Ecto neural progenitor cell (in vitro differentiated cells): ENCODE data around the gene A1BG.
A peak's percentile ranks its signal among the peaks of the same experiment; 100 is the strongest.

Source experiments
- DNase-seq: peaks from one replicate; pipeline ENCODE4 v3.0.0-alpha.2; 2018; ENCODE audit warnings: low spot score

A1BG gene

GRCh38 chr19:58352760-58353671, at the start of gene A1BG:
A1BG (minus strand) TSS chr19:58353492; CDS start chr19:58353437, 55 bp downstream.
- DNase-seq = no peak

DNA sequence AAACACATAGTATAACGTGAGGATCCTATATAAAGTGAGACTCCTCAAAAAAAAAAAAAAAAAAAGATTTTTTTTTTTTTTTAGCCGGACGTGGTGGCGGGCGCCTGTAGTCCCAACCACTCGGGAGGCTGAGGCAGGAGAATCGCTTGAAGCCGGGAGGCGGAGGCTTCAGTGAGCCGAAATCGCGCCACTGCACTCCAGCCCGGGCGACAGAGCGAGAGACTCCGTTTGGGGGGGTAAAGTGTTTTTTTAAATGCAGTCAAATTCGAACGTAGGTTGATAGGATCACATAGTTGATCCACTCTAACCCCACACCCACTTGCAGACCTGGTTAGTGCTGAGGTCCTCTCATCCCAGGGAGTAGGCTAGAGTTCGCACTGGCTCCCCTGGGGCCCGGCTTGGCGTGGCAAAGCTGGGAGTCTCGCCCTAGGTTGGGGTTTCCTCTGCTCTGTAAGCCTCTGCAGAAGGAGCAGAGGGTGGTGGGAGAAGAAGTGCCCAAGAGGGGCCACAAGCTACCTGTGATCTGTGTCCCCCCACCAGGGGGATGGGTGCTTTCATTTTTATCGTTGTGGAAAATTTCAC, 48.6 kb upstream of the A1BG start:
- peak; percentile 48 for DNase-seq

DNA sequence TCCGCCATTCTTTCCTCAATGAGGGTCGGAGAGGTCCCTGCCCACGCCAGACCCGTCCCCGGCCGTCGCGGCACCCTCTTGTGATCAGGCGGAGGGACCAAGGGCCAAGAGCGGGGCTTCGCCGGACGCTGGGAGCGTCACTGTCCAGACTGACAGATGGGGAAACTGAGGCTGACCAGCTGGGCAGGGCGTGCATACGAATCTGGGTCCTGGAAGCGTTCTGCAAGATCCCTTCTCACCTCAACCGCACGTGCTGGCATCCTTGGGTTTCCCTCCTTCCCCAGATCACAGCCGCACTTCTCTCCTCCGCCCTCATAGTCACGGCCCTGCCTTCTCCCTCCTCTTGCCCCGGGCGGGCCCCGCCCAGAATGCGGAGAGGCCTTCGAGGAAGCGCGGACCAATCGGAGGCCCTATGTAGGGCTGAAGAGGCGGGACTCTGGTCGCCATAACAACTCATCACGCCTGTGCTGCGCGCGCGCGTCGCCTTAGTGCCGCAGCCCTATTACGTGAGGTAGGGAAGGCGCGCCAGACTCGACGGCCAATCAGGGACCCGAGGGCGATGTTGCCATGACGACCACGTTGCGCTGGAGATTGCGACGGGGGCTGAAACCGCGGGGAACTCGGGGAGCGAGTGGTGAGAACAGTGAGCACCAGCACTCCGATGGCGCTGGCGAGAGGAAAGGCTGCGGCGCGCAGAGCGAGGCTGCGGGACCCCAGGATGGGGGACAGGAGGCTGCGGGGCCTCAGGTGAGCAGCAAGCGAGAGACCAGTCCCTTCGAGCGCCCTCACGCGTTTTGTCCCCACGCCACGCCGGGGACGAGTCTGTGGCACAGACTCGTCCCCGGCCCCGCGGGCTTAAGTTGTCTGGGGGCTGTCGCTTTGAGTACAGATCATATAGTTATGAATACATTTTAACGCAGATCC, 47.9 kb upstream of the A1BG start:
- peak; percentile 100 for DNase-seq

- DNase-seq = peak; percentile 52
Measured at GRCh38 chr19:58400316-58400915, 47.1 kb upstream of the A1BG start.

- DNase-seq = no peak
Measured at GRCh38 chr19:58399903-58400302, 46.6 kb upstream of the A1BG start.

GRCh38 chr19:58398545-58398944, 45.3 kb upstream of the A1BG start:
- no peak for DNase-seq

DNA sequence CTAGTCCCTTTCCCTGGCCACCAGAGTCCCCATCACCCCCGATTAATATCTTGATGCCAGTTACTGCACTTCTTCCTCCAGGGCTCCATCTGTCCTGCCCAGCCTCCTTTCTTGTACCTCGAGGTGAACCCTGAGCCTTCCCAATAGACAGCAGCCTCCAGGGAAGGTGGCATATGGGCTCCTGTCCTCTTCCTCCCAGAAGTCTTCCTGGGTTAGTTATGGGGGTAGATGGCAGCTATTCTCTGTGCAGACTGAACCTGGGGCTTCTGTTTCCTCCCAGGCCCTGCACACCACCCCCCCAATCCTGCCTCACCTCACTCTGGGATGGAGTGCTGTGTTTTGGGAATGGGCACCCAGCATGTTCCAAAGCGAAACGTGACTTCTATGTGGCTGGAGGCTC, 44.8 kb upstream of the A1BG start:
- no peak for DNase-seq

DNA sequence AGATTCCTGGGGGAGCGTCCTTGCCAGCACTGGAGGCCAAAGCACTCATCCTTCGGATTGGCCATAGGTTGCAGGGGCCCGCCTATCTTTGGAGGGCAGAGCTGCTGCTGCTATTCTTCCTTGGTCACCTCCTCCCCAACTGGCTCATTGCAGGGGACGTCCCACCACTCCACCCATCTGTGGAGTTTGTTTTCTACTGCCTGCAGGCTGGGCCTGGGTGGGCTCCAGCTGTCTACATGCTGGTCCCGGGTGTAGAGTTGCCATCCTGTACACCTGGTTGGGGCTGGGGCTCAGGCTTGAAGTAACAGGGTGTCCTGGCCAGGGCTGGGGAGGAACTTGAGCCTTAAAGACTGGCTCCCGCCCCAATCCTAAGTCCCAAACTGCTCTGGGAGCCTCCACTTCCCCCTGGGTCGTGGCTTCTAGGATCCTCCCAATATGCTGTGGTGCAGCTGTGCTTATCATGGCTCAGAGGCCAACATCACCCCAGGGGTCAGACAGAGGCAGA, 44.3 kb upstream of the A1BG start:
- peak; percentile 46 for DNase-seq

DNA sequence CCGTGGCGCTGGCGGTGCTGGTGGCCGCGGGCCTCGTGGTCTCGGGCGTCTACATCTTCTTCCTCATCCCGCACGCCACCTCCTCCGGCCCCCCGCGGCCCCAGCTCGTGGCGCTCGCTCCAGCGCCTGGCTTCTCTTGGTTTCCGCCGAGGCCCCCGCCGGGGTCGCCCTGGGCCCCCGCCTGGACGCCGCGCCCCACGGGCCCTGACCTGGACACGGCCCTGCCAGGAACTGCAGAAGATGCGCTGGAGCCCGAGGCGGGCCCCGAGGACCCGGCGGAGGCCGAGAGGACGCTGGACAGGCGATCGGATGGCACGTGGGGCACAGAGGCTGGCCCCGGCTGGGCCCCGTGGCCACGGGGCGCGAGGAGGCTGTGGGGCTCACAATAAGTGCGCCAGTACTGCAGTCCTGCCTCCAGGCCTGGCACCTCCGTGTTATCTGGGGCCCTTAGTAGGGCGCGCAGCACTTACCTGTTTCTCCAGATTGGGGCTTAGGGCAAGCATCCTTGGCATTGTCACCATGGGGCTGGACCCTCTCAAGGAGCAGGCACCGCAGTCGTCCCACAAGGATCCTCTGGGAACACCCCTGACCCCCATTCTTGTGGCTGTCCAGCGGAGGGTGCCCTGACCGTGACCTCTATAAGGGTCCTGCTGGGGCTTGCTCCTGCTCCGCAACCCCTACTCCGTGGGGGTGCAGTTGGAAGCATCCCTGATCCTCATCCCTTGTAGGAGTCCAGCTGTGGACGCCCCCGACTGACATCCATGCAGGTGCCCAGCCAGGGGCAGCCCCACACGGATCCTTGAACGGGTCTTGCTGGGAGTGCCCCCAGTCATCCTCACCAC, 43.6 kb upstream of the A1BG start:
- DNase-seq = no peak

GRCh38 chr19:58395979-58396627, 42.8 kb upstream of the A1BG start:
- no peak for DNase-seq

DNA sequence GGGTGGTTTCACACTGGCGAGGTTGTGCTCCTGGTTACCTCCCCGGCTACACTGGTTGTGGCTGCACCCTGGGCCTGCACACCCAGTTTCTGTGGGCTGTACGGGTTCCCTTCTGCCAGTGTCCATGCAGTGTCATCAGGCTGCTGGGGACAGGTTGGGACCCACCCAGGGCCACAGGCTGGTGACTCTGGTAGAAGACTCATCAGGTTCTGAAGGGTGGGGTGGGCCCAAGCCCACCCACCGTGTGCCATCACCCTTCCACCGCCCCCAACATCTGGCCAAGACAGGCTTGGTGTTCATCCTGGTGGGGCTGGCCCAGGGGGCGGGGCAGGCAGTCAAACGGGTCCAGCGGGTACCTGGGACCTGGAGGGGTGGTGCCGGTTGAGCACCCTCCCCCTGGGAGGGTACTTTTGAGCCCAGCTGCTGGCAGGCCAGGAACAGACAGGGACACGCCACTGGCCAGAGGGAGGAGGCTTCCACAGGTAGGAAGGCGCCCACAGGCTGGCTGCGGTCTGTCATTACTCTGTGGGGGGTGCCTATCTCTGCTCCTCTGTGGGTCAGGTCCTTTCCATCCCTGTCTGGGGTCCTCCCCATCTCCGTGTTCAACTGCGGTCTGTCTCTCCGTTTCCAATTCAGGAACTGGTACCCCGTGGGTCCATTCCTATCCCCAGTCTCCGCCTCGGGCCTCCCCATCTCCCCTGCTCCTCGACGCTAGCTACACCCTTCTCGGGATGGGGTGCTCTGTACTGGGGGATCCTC, 42.1 kb upstream of the A1BG start, which contains the start of gene RNF225:
Gene RNF225, plus strand, starts transcription at position 437 of the 759 bp plus-strand sequence. CDS start 434 bp downstream, outside the sequence.
- DNase-seq = no peak

DNA sequence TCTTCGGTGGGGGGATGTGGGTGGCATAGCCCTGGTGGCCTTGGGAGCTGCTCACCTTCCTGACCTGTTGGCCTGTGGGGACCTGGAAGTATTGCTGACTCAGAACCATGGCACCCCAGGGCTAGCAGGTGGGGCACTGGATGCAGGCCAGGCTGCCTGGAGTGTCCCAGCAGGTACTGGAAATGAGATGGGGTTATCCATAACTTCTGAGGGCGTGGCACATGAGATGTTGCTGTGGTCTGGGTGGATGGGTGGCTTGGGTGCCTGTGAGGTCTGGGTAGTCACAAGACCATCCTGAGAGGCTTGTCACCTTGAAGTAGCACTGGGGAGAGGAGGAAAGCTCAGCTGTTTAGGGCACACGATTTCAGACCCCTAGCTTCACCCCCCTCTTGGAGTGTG, 41.5 kb upstream of the A1BG start:
- DNase-seq = no peak

GRCh38 chr19:58393725-58394033, 40.4 kb upstream of the A1BG start:
- DNase-seq = no peak

DNA sequence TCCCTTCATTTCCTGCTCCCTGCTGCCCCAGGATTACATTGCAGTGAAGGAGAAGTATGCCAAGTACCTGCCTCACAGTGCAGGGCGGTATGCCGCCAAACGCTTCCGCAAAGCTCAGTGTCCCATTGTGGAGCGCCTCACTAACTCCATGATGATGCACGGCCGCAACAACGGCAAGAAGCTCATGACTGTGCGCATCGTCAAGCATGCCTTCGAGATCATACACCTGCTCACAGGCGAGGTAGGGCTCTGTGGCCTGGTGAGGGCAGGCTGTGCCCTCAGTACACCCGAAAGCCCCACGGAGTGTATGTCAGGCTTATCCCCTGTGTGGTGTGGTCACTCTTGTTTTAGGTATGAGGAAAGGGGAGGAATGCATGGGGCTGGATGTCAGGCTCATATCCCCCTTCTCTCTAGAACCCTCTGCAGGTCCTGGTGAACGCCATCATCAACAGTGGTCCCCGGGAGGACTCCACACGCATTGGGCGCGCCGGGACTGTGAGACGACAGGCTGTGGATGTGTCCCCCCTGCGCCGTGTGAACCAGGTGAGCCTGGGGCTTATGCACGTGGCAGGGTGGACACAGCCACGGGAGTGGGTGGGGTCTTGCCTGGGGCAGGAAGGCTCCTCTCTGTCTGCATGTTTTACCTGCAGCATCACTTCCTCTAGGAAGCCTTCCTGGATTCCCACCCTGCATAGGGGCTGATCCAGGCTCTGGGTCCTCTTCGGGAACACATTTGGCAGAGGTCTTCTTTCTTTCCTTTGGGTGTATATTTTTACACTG, 39.8 kb upstream of the A1BG start:
- no peak for DNase-seq

GRCh38 chr19:58388175-58388526, 34.9 kb upstream of the A1BG start:
- DNase-seq = no peak

DNA sequence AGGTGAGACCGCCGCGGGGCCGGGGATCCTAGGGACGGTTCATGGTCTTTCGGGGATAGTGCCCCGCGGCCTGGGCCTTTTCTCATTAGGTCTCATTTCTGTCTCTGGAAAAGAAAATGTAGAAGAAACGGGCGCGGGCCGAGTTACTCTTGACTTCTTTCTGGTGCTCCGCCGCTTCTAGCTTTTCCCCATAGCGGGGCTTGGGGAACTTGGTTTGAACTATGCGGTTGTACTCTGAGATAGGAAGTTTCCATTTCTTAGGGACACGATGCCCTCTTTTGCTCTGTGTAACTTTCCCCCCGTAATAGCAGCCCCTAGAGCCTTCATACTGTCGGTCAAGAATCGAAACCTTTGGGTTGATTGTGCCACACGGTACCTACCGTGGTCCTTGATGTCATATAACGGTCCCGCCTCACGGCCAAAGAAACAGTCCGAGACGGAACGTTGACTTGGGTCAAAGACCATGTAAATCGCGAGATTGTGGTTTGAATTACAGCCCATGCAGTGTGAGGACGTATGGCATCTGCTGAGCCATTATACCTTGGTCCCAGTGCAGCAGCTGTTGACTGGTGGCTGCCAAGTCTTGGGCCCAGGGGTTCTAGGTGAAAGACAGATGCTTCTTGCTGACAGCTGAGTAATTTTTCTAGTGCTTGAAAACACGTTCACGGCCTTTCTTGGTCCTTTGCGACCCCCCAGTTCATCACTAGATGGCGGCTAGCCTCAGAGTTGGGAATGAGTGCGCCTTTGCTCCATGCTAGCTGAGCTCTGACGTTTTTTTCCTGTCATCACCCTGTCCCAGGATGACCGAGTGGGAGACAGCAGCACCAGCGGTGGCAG, 34.3 kb upstream of the A1BG start:
- peak; percentile 45 for DNase-seq

GRCh38 chr19:58386576-58387337, 33.5 kb upstream of the A1BG start, which contains the start of gene RPS5:
RPS5 (plus strand) TSS chr19:58387269; CDS start chr19:58388138, 869 bp downstream.
- peak; percentile 94 for DNase-seq
